HG02943 (cell line): ENCODE measurements around the gene CREB3L2.
"Not testable (repeated sequence)": the region's sequence is repeated elsewhere in the genome, so short reads cannot be mapped to it uniquely, and the experiment has no call there.

Experiments used
- ATAC-seq: cut with Tn5 transposase; IDR thresholded peaks from one replicate; pipeline ENCODE4 v1.9.1; 2021; ENCODE audit warnings: mild to moderate bottlenecking, low read depth, moderate library complexity; ENCODE audit not compliant: unreplicated experiment

The CREB3L2 gene

DNA sequence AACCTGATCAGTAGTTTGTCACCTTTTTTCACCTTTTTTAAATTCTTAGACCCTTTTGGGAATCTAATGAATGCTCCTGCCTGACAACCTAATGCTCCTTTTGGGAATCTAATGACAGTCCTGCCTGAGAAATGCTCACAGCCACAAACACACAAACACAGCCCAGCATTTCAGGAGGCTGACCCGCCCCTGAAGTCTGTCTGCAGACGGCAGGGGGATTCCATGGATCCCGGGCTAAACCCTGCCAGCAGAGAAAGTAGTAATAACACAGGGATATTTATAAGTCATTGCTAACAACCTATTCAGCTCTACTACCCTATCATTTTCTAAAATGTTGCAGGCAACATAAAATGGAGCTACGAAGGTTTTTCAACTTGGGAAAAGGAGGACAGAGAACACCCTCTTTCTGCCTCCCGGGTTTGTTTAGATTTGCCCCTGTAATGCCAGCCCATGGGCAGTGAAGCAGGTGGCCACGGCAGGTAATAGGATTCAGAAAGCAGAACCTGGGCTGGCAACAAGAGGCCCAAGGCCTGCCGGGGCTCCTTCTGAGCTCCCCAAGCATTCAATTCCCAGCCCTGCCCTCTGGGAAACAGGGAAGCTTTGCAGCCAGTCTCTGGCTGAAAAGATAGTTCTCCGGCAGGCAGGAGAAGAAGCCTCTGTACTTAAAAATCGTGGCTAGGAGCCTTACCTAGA, 65.2 kb downstream of the CREB3L2 start:
- ATAC-seq: no peak

DNA sequence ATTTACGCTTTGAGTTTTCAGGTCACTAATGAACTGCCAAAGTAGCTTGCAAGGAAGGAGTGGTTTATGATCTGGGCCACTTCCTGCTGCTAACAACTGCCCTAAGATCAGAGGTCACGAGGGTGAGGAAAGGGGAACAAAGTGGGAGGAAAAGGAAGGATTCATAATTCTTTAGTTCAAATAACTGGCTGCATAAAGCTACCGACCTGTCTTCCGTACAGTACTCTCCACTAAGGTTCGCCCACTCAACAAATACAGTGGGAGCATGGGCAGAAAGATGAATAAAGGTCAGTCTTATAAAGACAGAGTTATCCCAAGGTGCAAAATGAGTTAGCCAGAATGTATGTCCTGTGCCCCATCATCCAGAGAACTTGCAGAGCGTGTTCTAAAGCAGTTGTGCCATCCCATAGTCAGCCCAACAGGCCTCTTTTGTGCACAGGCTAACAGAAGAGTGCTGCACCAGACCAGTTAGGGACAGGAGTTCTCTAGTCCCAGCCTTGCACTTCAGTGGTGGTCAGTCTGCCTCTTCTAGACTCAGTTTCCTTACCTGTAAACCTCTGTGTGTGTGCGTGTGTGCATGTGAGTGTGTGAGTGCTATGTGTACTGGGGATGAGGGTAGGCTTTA, 65.9 kb downstream of the CREB3L2 start:
- peak; percentile 52 for ATAC-seq

DNA sequence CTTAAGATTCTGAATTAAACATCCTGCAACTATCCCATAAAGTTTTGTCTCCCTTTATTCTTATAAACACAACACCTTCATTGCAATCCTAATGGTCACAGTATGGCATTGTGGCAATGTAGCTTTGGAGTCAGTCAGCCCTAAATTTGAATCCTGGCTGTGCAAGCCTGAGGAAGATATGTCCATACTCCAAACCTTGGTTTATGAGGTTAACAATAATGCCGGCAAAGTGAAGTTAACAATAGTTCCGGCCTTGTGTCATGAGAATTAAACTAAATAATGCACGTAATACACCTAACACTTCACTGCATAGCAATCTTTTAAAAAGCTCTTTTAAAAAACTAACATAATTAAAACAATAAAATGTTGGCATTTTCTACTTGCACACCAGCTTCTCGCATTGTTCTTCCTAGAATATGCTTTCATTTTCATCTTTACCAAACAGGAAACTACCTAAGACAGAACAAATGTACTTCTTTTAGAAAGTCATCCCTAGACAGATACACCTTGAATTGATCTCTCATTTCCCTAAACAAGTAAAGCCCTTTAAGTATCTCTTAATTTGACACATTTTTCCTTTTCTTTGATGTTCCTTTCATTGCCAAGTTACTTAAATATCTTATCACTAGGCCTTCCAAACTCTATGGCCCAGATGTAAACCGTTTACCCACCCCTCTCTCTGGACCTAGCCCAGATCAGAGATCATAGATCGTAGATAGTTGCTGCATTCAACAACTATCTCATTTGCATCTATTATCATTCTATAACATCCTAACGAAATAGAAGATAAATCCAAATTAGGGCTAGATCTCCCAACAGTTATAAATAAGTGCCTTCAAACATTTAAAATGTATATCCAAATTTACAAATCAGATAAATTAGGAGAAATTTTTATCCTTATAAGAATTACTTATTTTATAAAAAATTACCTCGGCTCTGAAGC, 66.7 kb downstream of the CREB3L2 start:
- peak; percentile 73 for ATAC-seq

DNA sequence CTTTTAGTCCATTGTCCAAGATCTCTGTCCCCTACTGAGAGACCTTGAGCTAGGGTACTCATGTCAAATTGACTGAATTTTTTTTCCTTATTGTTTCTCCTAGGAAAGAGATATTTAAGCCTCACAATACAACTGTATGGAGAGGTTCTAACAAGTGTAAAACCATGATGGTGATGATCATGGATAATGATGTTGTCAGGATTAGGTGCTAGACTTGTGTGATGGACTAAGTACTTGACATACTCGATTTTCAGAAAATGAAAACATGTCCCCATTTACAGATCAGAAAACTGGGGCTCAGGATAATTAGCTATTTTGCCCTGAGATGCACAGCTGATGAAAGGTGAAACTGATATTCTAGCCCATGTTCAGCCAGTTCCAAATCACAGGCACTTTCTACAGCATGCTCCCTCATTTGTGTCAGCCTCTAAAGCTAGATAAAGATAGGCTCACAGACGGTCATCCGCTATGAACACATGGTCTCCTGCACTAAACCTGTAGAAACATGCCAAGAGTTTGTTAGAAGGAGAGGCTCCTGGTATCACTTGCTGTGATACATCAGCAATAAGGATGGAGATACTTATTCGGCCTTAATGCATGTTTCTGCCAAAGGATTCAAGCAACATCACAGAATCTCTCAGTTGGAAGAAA, 67.6 kb downstream of the CREB3L2 start:
- no peak for ATAC-seq

DNA sequence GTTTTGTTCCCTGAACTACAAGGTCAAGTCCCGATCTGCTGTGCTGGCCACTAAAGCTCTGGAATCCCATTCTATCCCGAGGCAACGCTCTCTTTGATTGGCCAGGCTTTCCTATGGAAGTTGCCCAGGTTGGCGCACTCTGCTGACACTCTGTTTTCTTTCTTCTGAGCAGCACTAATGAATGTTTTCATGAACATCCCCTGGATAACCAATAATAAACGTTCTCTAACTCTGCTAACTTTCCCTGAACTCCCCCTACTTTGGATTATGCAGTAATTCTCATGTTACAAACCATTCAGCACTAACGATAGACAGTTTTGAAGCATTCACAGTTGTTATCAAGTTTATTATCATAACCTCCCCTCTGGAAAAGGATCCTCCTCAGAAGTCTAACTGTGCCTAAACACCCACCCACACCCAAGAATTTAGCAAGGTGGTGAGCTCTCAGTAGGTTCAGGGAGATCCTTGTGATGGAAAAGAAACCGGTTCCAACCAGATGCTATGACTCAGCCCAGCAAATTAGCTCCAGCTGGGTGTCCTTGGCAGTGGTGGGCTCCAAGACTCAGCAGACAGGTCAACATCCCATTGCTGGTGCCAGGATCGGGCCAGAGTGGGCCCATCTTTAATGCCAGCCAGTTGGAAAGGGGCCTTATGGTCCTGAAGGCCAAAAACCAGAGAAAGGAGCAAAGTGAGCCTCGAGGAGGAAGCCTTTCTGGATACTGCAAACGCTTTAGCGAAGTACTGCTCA, 68.4 kb downstream of the CREB3L2 start:
- ATAC-seq: no peak

DNA sequence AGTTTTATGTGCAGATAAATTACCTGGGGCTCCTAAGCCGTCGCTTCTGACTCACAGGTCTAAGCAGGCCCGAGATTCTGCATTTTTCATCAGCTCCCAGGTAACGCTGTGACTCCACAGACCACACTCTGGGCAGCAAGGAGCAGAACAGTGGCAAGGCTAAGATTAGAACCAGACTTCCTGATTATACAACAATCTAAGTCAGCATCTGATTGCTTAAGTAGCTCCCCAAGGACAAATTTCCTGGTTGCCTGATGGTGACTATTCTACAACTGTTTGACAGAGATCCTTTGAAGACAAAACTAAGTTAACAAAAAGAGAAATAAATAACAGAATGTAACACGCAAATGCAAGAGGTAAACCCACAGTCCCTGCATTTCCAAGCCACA, 69.0 kb downstream of the CREB3L2 start:
- no peak for ATAC-seq

DNA sequence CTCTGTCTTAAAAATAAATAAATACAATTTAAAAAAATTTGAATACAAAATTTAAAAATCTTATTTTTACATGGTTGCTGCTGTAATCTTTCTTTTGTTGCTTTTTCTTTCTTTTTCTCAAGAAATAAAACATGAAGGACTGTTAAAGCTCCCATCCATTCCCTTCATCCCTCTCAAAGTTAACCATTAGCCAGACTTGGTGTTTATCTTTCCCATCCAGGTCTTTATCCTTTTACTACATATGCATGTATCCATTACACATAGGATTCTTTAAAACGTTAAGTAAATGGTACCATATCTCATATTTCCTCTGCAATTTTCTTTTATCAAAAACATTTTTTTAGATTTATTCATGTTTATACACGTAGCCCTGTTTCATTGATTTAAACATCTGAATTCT, 70.1 kb downstream of the CREB3L2 start:
- no peak for ATAC-seq

DNA sequence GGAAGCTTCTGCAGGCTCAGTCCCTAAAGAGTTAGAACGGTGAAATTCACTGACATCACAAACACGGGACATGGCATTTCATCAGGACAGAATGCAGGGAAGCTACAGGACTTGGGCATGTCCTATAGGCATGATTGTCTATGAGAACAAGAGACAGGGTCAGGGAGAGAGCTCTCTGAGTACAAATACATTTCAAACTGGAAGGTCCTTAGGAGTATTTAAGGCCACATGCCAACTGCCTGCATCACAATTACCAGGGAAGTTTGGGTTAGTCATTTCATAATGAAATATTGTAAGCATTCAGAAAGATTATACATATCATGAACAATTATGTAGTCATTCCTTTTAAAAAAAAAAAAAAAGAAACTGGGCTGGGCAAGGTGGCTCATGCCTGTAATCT, 71.3 kb downstream of the CREB3L2 start:
- ATAC-seq: no peak

DNA sequence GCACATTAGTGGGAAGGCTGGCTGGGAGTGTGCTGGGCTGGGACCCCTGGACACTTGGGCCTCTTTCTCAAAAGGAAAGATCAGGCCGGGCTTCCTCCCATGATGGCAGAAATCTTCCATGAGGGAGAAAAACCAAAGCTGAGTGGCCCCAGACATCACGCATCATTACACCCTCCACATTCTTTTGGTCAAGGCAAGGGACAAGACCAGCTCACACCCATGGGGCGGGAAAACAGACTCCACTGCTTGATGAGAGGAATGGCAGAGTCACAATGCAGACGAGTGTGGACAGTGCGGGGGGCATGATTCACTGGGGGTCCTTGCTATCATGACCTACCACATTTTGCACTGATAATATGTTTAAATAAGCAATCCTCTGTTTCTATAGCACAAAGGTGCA, 73.3 kb downstream of the CREB3L2 start:
- no peak for ATAC-seq

DNA sequence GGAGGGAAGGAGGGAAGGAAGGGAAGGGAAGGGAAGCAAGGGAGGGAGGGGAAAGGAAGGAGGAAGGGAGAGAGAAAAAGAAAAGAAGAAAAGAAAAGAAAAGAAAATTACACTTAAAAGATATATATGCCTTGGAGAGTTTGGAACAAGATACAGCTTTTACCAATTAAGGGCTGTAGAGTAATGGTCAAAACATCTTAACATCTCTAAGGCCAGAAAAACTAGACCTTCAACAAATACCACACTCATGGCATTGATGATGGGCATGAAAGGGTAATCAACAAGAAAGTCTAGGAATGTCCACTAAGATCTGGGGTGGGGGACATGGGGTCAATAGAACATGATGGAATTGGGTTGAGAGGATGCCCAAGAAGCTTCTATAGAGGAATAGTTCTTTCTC, 74.5 kb downstream of the CREB3L2 start:
- ATAC-seq: no peak

DNA sequence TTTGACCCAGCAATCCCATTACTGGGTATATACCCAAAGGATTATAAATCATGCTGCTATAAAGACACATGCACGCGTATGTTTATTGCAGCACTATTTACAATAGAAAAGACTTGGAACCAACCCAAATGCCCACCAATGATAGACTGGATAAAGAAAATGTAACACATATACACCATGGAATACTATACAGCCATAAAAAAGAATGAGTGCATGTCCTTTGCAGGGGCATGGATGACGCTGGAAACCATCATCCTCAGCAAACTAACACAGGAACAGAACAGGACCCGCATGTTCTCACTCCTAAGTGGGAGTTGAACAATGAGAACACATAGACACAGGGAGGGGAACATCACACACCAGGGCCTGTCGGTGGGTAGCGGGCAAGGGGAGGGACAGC, 75.7 kb downstream of the CREB3L2 start:
- not testable (repeated sequence) for ATAC-seq

DNA sequence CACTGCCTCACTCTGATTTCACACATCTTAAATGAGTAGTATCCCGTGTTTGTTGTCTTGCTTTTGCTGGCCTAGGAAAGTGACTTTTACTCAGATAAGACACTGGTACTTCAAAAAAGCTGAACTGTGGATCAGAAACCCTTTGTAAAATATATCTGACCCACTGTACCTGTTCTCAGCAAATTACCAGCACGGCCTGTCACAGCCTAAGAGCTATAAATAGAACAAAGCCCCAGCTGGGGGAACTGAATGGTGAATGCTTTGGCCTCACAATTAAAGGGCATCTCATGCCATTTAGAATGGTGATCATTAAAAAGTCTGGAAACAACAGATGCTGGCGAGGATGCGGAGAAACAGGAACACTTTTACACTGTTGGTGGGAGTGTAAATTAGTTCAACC, 76.1 kb downstream of the CREB3L2 start:
- no peak for ATAC-seq

DNA sequence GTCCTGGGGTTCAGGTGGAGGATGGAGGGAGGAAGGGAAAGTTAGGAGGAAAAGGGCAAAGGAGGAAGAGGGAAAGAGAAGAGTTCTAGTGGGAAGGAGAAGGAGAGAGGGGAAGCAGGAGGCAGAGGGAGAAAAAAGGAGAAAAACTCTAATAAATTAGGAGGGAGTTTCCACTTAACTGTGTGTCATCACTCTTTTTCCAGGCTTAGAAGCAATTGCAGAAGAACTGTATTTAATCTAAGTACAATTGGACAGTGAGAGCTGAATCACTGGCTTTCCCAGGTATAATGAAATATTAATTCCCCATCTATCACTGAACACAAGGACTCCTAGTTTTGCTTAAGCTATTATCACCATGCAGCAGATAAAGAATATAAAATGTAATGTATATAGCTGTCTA, 76.8 kb downstream of the CREB3L2 start:
- no peak for ATAC-seq

DNA sequence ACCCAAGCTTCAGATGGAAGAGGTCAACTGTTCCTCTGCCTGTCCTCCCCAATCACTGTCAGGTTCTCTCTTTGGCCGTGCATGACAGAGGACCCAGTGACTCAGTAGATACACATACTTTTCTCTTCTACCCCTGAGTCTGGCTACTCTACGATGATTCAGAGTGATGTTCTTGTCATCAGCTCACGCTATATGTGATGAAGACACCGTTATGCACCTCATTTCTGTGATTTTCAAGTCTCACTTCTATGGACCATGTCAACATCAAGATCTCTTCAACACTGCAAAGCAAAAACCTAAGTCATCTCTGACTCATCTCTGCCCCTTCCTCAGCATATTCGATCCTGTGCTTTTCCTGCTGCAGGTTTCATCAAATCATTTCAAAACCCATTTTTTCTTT, 78.5 kb downstream of the CREB3L2 start:
- no peak for ATAC-seq

DNA sequence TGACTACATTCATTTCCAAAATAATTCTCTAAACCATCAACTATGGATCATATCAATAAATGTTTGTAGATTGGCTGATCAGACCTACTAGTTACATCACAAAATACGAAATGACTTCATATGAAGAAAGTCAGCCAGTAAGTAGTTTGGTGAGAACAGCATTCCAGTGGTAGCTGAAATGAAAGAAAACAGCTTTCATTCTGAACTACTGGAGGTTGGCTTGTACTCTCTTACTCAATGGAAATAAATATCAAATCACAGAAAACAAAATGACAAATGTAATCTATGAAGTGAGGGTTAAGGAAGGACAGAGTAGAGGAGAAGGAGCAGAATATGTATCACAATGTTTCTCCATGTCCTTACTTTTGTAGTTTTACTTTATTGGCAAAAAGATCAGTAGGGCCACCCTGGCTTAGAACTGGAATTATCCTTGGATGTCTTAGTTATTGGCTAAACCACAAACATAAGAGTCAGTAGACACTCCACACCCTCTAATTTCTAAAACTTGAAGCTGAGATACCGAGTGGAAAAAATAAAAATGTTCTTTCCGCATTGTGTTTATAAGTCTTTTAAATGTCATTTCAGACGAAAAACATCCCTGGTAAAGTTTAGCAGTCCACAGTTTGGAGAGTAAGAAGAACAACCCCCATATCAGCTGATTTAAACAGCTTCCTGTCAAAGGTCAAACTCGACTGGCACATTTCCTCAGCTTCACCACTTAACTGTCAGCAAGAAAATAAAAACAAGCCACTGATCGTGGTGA, 81.1 kb downstream of the CREB3L2 start:
- no peak for ATAC-seq

DNA sequence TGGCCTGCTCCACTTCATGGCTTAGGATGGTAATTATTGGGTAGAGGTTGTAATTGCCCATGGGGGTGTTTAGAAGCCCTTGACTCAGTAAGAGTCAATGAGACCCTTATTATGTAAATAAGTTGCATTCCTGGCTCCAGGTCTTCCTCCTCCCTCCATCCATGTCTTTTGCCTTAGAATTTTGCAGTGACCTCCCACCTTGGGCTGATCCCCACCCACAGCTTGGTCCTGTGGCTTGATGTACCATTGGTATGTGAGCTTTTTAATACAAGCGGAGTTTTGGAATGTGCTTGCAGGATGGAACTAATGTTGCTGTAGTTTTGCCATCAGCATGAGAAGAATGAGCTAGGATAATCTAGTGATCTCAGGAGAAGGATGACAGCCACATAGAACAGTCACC, 81.9 kb downstream of the CREB3L2 start:
- ATAC-seq: no peak

DNA sequence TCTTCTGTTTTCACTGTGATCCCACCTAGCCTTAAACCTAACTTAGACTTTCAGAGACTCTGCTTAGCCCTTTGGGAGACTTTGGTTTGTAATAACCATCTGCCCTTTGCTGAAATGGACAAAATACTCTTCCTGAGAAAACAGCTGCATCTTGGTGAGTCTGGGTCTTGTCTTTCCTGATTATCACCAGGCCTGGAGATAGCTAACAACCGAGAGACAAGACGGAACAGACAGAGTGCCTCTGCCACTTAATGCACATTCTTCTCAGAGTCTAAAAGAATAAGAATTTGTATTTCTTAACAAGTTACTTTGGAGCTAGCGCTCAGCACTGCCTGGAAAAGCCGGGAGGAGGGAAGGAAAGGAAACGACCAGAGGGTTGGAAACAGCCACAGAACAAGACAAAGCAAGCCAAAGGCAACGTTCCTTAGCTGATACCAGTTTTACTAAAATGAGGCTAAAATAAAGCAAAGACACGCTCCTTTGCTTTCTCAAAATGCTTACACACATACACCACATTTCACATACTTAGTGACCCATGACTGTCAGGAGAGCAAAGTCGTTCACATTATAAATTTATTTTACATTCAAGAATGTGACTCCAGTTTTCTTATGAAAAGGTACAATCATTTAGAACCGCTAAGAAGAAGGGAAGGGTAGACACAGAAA, 84.8 kb downstream of the CREB3L2 start:
- no peak for ATAC-seq

DNA sequence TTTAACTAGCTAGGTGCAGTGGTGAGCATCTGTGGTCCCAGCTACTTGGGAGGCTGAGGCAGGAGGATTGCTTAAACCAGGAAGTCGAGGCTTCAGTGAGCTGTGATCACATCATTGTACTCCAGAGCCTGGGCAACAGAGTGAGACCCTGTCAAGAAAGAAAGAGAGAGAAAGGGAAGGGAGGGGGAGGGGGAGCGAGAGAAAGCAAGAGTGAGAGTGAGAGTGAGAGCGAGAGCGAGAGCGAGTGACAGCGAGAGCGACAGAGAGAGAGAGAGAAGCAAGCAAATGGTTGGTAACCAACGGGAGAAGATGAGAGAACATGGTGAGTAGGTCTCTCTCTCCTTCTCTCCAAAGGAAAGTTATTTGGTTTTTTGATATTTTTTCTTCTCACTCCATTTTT, 85.3 kb downstream of the CREB3L2 start:
- ATAC-seq: no peak

DNA sequence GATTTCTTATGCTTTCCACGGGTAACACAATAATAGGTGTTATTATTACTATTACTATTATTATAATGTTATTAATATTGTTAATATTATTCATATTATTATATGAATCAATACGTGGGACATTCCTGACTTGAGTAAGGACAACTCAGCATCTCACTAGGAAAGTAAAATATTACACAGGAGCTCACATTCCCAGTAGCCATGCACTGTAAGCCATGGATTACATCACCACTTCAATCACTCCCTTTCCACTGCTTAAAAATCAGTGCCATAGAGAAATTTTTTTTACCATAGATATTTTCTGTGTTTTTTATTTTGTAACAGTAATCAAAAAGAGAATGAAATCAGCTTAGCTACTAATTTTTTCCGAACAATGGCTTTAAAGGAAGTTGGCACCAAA, 86.6 kb downstream of the CREB3L2 start:
- no peak for ATAC-seq
